NB4 (cell line): Measurements from ENCODE around the gene ARFGAP1.

ENCODE experiments used
- MYC ChIP-seq: IDR thresholded peaks from 2 replicates; pipeline ENCODE4 v1.6.1; 2011; ENCODE audit warnings: low read depth, low read length
- POLR2A ChIP-seq: IDR thresholded peaks from 2 replicates; pipeline ENCODE4 v1.6.1; 2011; ENCODE audit warnings: mild to moderate bottlenecking; ENCODE audit not compliant: insufficient read length; ENCODE audit errors: extremely low read depth
- TF ChIP-seq, protein P1 (sequence below): IDR thresholded peaks from one replicate; pipeline ENCODE4 v1.5.1; 2012; ENCODE audit warnings: low read depth, low read length

- TF ChIP-seq, protein P1, sequence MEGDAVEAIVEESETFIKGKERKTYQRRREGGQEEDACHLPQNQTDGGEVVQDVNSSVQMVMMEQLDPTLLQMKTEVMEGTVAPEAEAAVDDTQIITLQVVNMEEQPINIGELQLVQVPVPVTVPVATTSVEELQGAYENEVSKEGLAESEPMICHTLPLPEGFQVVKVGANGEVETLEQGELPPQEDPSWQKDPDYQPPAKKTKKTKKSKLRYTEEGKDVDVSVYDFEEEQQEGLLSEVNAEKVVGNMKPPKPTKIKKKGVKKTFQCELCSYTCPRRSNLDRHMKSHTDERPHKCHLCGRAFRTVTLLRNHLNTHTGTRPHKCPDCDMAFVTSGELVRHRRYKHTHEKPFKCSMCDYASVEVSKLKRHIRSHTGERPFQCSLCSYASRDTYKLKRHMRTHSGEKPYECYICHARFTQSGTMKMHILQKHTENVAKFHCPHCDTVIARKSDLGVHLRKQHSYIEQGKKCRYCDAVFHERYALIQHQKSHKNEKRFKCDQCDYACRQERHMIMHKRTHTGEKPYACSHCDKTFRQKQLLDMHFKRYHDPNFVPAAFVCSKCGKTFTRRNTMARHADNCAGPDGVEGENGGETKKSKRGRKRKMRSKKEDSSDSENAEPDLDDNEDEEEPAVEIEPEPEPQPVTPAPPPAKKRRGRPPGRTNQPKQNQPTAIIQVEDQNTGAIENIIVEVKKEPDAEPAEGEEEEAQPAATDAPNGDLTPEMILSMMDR = no peak
- no peak for TF ChIP-seq MYC
- TF ChIP-seq POLR2A = no peak
Observed at GRCh38 chr20:63268671-63269439, 3.8 kb upstream of the ARFGAP1 start.
